Neural cell (in vitro differentiated cells): ENCODE data around the gene C17orf75. TPM values are rescaled to one million over a fixed set of nuclear protein-coding genes. Genes with fewer than 3 reads are reported as not detected.

Experiments
- H2AFZ ChIP-seq: fragments of 200-600, 300-800 bp; sonication (generic), shearing (Covaris generic); 2 replicates; pipeline ENCODE4 v1.6.0; 2014; ENCODE audit warnings: low read depth, mild to moderate bottlenecking, antibody characterized with exemption, low read length, moderate library complexity
- H3F3A ChIP-seq: fragments of 200-600 bp; shearing (Covaris generic); 2 replicates; pipeline ENCODE4 v1.6.1; 2016; ENCODE audit warnings: mild to moderate bottlenecking, moderate library complexity, mixed read lengths, antibody characterized with exemption, low read length; ENCODE audit not compliant: insufficient read depth, poor library complexity, severe bottlenecking
- H3K27ac ChIP-seq: fragments of 200-600, 300-800 bp; sonication (generic), shearing (Covaris generic); 2 replicates; pipeline ENCODE4 v1.5.1; 2014; ENCODE audit warnings: mild to moderate bottlenecking, low read length, moderate library complexity
- H3K27me3 ChIP-seq: fragments of 300-800, 200-600 bp; sonication (generic), shearing (Covaris generic); 2 replicates; pipeline ENCODE4 v1.6.0; 2014; ENCODE audit warnings: mild to moderate bottlenecking, low read depth, low read length, moderate library complexity; ENCODE audit not compliant: insufficient read depth
- H3K36me3 ChIP-seq: fragments of 300-800, 200-600 bp; sonication (generic), shearing (Covaris generic); 2 replicates; pipeline ENCODE4 v1.5.1; 2014; ENCODE audit warnings: mild to moderate bottlenecking, antibody characterized with exemption, low read length, moderate library complexity; ENCODE audit not compliant: insufficient read depth
- H3K4me2 ChIP-seq: fragments of 300-800, 200-600 bp; sonication (generic), shearing (Covaris generic); 2 replicates; pipeline ENCODE4 v1.6.0; 2014; ENCODE audit warnings: mild to moderate bottlenecking, low read length
- H3K4me3 ChIP-seq: fragments of 300-800, 200-600 bp; sonication (generic), shearing (Covaris generic); 2 replicates; pipeline ENCODE4 v1.5.1; 2014; ENCODE audit warnings: mild to moderate bottlenecking, low read length, moderate library complexity
- H3K79me2 ChIP-seq: fragments of 200-600 bp; shearing (Covaris generic); replicated peaks from 2 replicates; pipeline ENCODE4 v1.6.0; 2014; ENCODE audit warnings: mild to moderate bottlenecking, low read length, moderate library complexity; ENCODE audit not compliant: insufficient read depth
- H3K9ac ChIP-seq: fragments of 300-800, 200-600 bp; sonication (generic), shearing (Covaris generic); 2 replicates; pipeline ENCODE4 v1.6.1; 2016; ENCODE audit warnings: mild to moderate bottlenecking, low read length, mixed read lengths
- H3K9me2 ChIP-seq: fragments of 200-600 bp; shearing (Covaris generic); 2 replicates; pipeline ENCODE4 v1.6.1; 2016; ENCODE audit warnings: mild to moderate bottlenecking, low read length, mixed read lengths; ENCODE audit not compliant: insufficient read depth
- H3K9me3 ChIP-seq: fragments of 200-600, 300-800 bp; sonication (generic), shearing (Covaris generic); 2 replicates; pipeline ENCODE4 v1.6.1; 2016; ENCODE audit warnings: mild to moderate bottlenecking, mixed run types, low read length, moderate library complexity, mixed read lengths
- H4K20me1 ChIP-seq: fragments of 200-600 bp; shearing (Covaris generic); 2 replicates; pipeline ENCODE4 v1.6.1; 2016; ENCODE audit warnings: mild to moderate bottlenecking, mixed run types; ENCODE audit not compliant: insufficient read depth
- CTCF ChIP-seq: fragments of 450-650 bp; IDR thresholded peaks from 2 replicates; pipeline ENCODE4 v1.5.1; 2014; ENCODE audit warnings: antibody characterized with exemption, mild to moderate bottlenecking, moderate library complexity; ENCODE audit not compliant: poor library complexity, severe bottlenecking
- EP300 ChIP-seq: fragments of 450-650 bp; conservative IDR thresholded peaks from 2 replicates; pipeline ENCODE4 v1.6.1; 2014; ENCODE audit warnings: antibody characterized with exemption, mild to moderate bottlenecking, moderate library complexity; ENCODE audit not compliant: poor library complexity, severe bottlenecking
- EZH2 ChIP-seq: fragments of 200-600, 300-800 bp; shearing (Covaris generic), sonication (generic); IDR thresholded peaks from 2 replicates; pipeline ENCODE4 v1.6.1; 2014; ENCODE audit warnings: antibody characterized with exemption, low read length, borderline replicate concordance, mild to moderate bottlenecking; ENCODE audit not compliant: insufficient read depth, poor library complexity, severe bottlenecking
- MXI1 ChIP-seq: fragments of 450-650 bp; conservative IDR thresholded peaks from 2 replicates; pipeline ENCODE4 v1.6.1; 2014; ENCODE audit warnings: antibody characterized with exemption, mild to moderate bottlenecking; ENCODE audit not compliant: poor library complexity, severe bottlenecking
- POLR2AphosphoS5 ChIP-seq: IDR thresholded peaks from 2 replicates; pipeline ENCODE4 v1.6.1; 2012
- RAD21 ChIP-seq: fragments of 450-650 bp; conservative IDR thresholded peaks from 2 replicates; pipeline ENCODE4 v1.6.1; 2014; ENCODE audit warnings: antibody characterized with exemption, mild to moderate bottlenecking, moderate library complexity
- REST ChIP-seq: IDR thresholded peaks from 2 replicates; pipeline ENCODE4 v1.6.1; 2012; ENCODE audit warnings: borderline replicate concordance
- SMC3 ChIP-seq: fragments of 450-650 bp; conservative IDR thresholded peaks from 2 replicates; pipeline ENCODE4 v1.6.1; 2014; ENCODE audit warnings: antibody characterized with exemption, mild to moderate bottlenecking, moderate library complexity; ENCODE audit not compliant: poor library complexity
- TAF1 ChIP-seq: IDR thresholded peaks from 2 replicates; pipeline ENCODE4 v1.6.1; 2012; ENCODE audit warnings: low read depth
- polyA plus RNA-seq: library from polyadenylated mRNA; depleted of rRNA; stranded (reverse); fragments of >200 nt; gene quantifications from 2 replicates; pipeline ENCODE4 v1.2.3, GENCODE V29; 2014

Gene C17orf75
- polyA plus RNA-seq, 1 donor from 2014 or later, result 77.0 TPM

DNA sequence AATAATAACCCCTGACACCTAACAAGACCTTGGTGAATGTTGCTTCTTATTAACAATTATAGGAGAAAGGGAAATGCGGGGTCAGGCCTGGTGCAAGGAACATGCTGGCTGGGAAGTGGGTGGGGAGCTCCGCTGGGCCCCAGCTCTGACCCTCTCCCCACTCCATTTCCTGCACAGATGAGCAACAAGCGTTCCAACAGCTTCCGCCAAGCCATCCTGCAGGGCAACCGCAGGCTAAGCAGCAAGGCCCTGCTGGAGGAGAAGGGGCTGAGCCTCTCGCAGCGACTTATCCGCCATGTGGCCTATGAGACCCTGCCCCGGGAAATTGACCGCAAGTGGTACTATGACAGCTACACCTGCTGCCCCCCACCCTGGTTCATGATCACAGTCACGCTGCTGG lies 53.4 kb downstream of the C17orf75 start:
- no peak overlapping the region for H2AFZ ChIP-seq
- no peak overlapping the region for H3K4me2 ChIP-seq
- no peaks in the 10 kb centered on the region for H3K27me3 ChIP-seq
- no peaks in the 10 kb centered on the region for H4K20me1 ChIP-seq
- no peak overlapping the region for H3K27ac ChIP-seq
- H3K9me3 ChIP-seq, result no peaks in the 10 kb centered on the region
- no peaks in the 10 kb centered on the region for H3K36me3 ChIP-seq
- H3F3A ChIP-seq, result no peaks in the 10 kb centered on the region
- no peaks in the 10 kb centered on the region for H3K79me2 ChIP-seq
- TF ChIP-seq REST (no peak), SMC3 (no peak), EP300 (no peak), EZH2 (no peak), RAD21 (no peak), CTCF (no peak), TAF1 (no peak), MXI1 (no peak), POLR2AphosphoS5 (no peak)
- no peak overlapping the region for H3K9ac ChIP-seq
- no peak overlapping the region for H3K4me3 ChIP-seq
- no peaks in the 10 kb centered on the region for H3K9me2 ChIP-seq

- Histone ChIP-seq H3F3A (no peaks in the 10 kb centered on the region), H3K4me2 (no peak overlapping the region), H2AFZ (no peak overlapping the region)
Observed at GRCh38 chr17:32287804-32288511, 54.0 kb downstream of the C17orf75 start.

More at GRCh38 chr17:32287804-32288511, 54.0 kb downstream of the C17orf75 start:
- Histone ChIP-seq H4K20me1 (no peaks in the 10 kb centered on the region), H3K79me2 (no peaks in the 10 kb centered on the region), H3K27me3 (no peaks in the 10 kb centered on the region), H3K9me2 (no peaks in the 10 kb centered on the region), H3K36me3 (no peaks in the 10 kb centered on the region), H3K27ac (no peak overlapping the region), H3K4me3 (no peak overlapping the region), H3K9me3 (no peaks in the 10 kb centered on the region), H3K9ac (no peak overlapping the region)
- TF ChIP-seq RAD21 (no peak), POLR2AphosphoS5 (no peak), CTCF (no peak), EP300 (no peak), SMC3 (no peak), REST (no peak), TAF1 (no peak), MXI1 (no peak), EZH2 (no peak)
